IMR-90 (cell line): Measurements from ENCODE around the gene ZCCHC17. TPM values are rescaled to one million over a fixed set of nuclear protein-coding genes. Genes with fewer than 3 reads are reported as not detected.

Source experiments
- ATAC-seq: fragments of 200-7000 bp; cut with Tn5 transposase; 2 replicates; pipeline ENCODE4 v1.9.1; 2020; ENCODE audit warnings: low read depth, mild to moderate bottlenecking, moderate library complexity
- BruUV-seq: library from RNA; stranded (reverse); fragments of 400-500 nt; replicated peaks from 2 replicates; lab custom pipeline; 2021; lab: Mats Ljungman, UMichigan
- CTCF ChIA-PET: fragments of 300-600 bp; formaldehyde crosslinking; extraction: SDS; loops from one replicate; lab custom pipeline; 2021; ENCODE audit warnings: antibody characterized with exemption; lab: Yijun Ruan, JAX
- POLR2A ChIA-PET: fragments of 300-600 bp; sonication (Branson Sonifier 250); formaldehyde crosslinking; loops from one replicate; lab custom pipeline; 2022; ENCODE audit warnings: antibody characterized with exemption; ENCODE audit not compliant: unreplicated experiment; lab: Charles Lee
- DNase-seq: peaks from one replicate; pipeline ENCODE4 v3.0.0; 2013
- H2AFZ ChIP-seq: replicated peaks from 2 replicates; pipeline ENCODE3; 2013; ENCODE audit warnings: low read length, mild to moderate bottlenecking; ENCODE audit not compliant: poor library complexity
- H2AK5ac ChIP-seq: 2 replicates; pipeline ENCODE4 v1.6.1; 2013; ENCODE audit warnings: low read depth, low read length, inconsistent platforms
- H2AK9ac ChIP-seq: replicated peaks from 2 replicates; pipeline ENCODE3; 2013; ENCODE audit warnings: mild to moderate bottlenecking, low read depth, low read length, moderate library complexity; ENCODE audit not compliant: poor library complexity
- H2BK120ac ChIP-seq: 2 replicates; pipeline ENCODE4 v1.6.1; 2013; ENCODE audit warnings: low read depth, low read length, inconsistent platforms
- H2BK15ac ChIP-seq: 3 replicates; pipeline ENCODE4 v1.6.1; 2013; ENCODE audit warnings: low read depth, low read length, inconsistent platforms
- H2BK20ac ChIP-seq: 2 replicates; pipeline ENCODE4 v1.6.1; 2013; ENCODE audit warnings: low read depth, mild to moderate bottlenecking, inconsistent platforms, low read length, moderate library complexity
- H2BK5ac ChIP-seq: 2 replicates; pipeline ENCODE4 v1.6.1; 2013; ENCODE audit warnings: mild to moderate bottlenecking, low read depth, low read length, inconsistent platforms; ENCODE audit not compliant: poor library complexity, severe bottlenecking
- H3K14ac ChIP-seq: replicated peaks from 2 replicates; pipeline ENCODE4 v1.6.1; 2013; ENCODE audit warnings: low read depth, low read length, inconsistent platforms
- H3K18ac ChIP-seq: 2 replicates; pipeline ENCODE4 v1.6.1; 2013; ENCODE audit warnings: low read depth, low read length, control low read depth
- H3K23ac ChIP-seq: 2 replicates; pipeline ENCODE4 v1.6.1; 2013; ENCODE audit warnings: low read depth, low read length, inconsistent platforms
- H3K27ac ChIP-seq: 2 replicates; pipeline ENCODE4 v1.5.1; 2013; ENCODE audit warnings: mild to moderate bottlenecking, control low read depth, low read length; ENCODE audit not compliant: insufficient read depth
- H3K27me3 ChIP-seq: 2 replicates; pipeline ENCODE4 v1.6.1; 2013; ENCODE audit warnings: low read length; ENCODE audit not compliant: control insufficient read depth, insufficient read depth
- H3K36me3 ChIP-seq: 2 replicates; pipeline ENCODE4 v1.6.1; 2013; ENCODE audit warnings: low read length, mixed read lengths; ENCODE audit not compliant: control insufficient read depth, insufficient read depth
- H3K4ac ChIP-seq: 2 replicates; pipeline ENCODE4 v1.6.1; 2013; ENCODE audit warnings: low read depth, low read length, inconsistent platforms
- H3K4me1 ChIP-seq: 2 replicates; pipeline ENCODE4 v1.6.1; 2013; ENCODE audit warnings: low read length, mixed read lengths; ENCODE audit not compliant: control insufficient read depth, insufficient read depth
- H3K4me2 ChIP-seq: 2 replicates; pipeline ENCODE4 v1.6.1; 2013; ENCODE audit warnings: low read depth, mild to moderate bottlenecking, control low read depth, low read length, moderate library complexity
- H3K4me3 ChIP-seq: 2 replicates; pipeline ENCODE4 v1.5.1; 2013; ENCODE audit warnings: low read depth, mild to moderate bottlenecking, control low read depth, low read length, moderate library complexity; ENCODE audit not compliant: insufficient read depth
- H3K56ac ChIP-seq: 2 replicates; pipeline ENCODE4 v1.6.1; 2013; ENCODE audit warnings: low read length, inconsistent platforms; ENCODE audit not compliant: insufficient read depth; ENCODE audit errors: extremely low read depth
- H3K79me1 ChIP-seq, 2 experiments: 2 replicates each; pipeline ENCODE4 v1.6.1; 2013; ENCODE audit warnings: low read length in 2 of 2, inconsistent platforms in 1 of 2, low read depth in 1 of 2
- H3K9ac ChIP-seq: 2 replicates; pipeline ENCODE4 v1.6.1; 2013; ENCODE audit warnings: low read depth, low read length, control low read depth
- H3K9me1 ChIP-seq: 2 replicates; pipeline ENCODE4 v1.6.1; 2013; ENCODE audit warnings: low read length, inconsistent platforms; ENCODE audit not compliant: insufficient read depth
- H3K9me3 ChIP-seq: 2 replicates; pipeline ENCODE4 v1.6.1; 2013; ENCODE audit warnings: low read length; ENCODE audit not compliant: control insufficient read depth, insufficient read depth
- H4K20me1 ChIP-seq: 2 replicates; pipeline ENCODE4 v1.6.1; 2013; ENCODE audit warnings: low read length, inconsistent platforms; ENCODE audit not compliant: insufficient read depth
- H4K5ac ChIP-seq: 2 replicates; pipeline ENCODE4 v1.6.1; 2013; ENCODE audit warnings: mild to moderate bottlenecking, low read depth, low read length, control low read depth
- H4K8ac ChIP-seq, 2 experiments: 2 replicates each; pipeline ENCODE4 v1.6.1; 2013; ENCODE audit warnings: low read depth in 2 of 2, low read length in 2 of 2, control low read depth in 1 of 2, inconsistent platforms in 1 of 2
- H4K91ac ChIP-seq: 2 replicates; pipeline ENCODE4 v1.6.1; 2013; ENCODE audit warnings: low read depth, low read length, inconsistent platforms; ENCODE audit not compliant: insufficient read depth
- CEBPB ChIP-seq: IDR thresholded peaks from 2 replicates; pipeline ENCODE4 v1.6.1; 2012; ENCODE audit warnings: low read depth, low read length, improper control_type of control experiment
- CHD1 ChIP-seq: IDR thresholded peaks from 2 replicates; pipeline ENCODE4 v1.6.1; 2012; ENCODE audit warnings: low read depth, low read length, improper control_type of control experiment
- CTCF ChIP-seq: conservative IDR thresholded peaks from 2 replicates; pipeline ENCODE4 v1.5.1; 2012; ENCODE audit warnings: mild to moderate bottlenecking, low read depth, low read length, improper control_type of control experiment
- ELK1 ChIP-seq: fragments of 150-350 bp; IDR thresholded peaks from 2 replicates; pipeline ENCODE4 v1.6.1; 2016; ENCODE audit warnings: low read depth, mild to moderate bottlenecking, low read length, moderate library complexity, borderline replicate concordance
- FOS ChIP-seq: fragments of 150-350 bp; IDR thresholded peaks from 2 replicates; pipeline ENCODE4 v1.6.1; 2016; ENCODE audit warnings: low read depth, low read length
- MAFK ChIP-seq: IDR thresholded peaks from 2 replicates; pipeline ENCODE4 v1.6.1; 2012; ENCODE audit warnings: low read depth, low read length, improper control_type of control experiment
- MAZ ChIP-seq: IDR thresholded peaks from 2 replicates; pipeline ENCODE4 v1.6.1; 2012; ENCODE audit warnings: low read depth, mild to moderate bottlenecking, low read length, improper control_type of control experiment, moderate library complexity, borderline replicate concordance
- MXI1 ChIP-seq: IDR thresholded peaks from 2 replicates; pipeline ENCODE4 v1.6.1; 2012; ENCODE audit warnings: low read depth, mild to moderate bottlenecking, low read length, moderate library complexity, borderline replicate concordance
- NFE2L2 ChIP-seq: fragments of 150-350 bp; IDR thresholded peaks from 2 replicates; pipeline ENCODE4 v1.6.1; 2016; ENCODE audit warnings: low read depth, mild to moderate bottlenecking, low read length
- RFX5 ChIP-seq: IDR thresholded peaks from 2 replicates; pipeline ENCODE4 v1.8.0; 2012; ENCODE audit warnings: low read depth, mild to moderate bottlenecking, low read length, moderate library complexity
- SMC3 ChIP-seq: fragments of 150-350 bp; IDR thresholded peaks from 2 replicates; pipeline ENCODE4 v1.6.1; 2016; ENCODE audit warnings: low read depth, mild to moderate bottlenecking, antibody characterized with exemption, low read length, moderate library complexity
- USF2 ChIP-seq: fragments of 150-350 bp; IDR thresholded peaks from 2 replicates; pipeline ENCODE4 v1.6.1; 2017; ENCODE audit warnings: mild to moderate bottlenecking, antibody characterized with exemption, low read length, low read depth
- dilution Hi-C: fragments of 300-500 bp; cut with HindIII; formaldehyde crosslinking; loops from one replicate; pipeline ENCODE4 v1.14.3; 2018; ENCODE audit warnings: low sequenced_read_pairs; ENCODE audit not compliant: unreplicated experiment
- in situ Hi-C: fragments of 300-500 bp; cut with MboI; formaldehyde crosslinking; loops from 3 replicates; pipeline ENCODE4 v1.14.3; 2019; ENCODE audit warnings: low sequenced_read_pairs, inconsistent platforms, mixed read lengths
- intact Hi-C: fragments of 100-400 bp; cut with micrococcal nuclease; formaldehyde crosslinking; loops from 2 replicates; pipeline ENCODE4 v1.10.0; 2022
- polyA plus RNA-seq, 3 experiments: library from polyadenylated mRNA; depleted of rRNA; stranded (reverse); fragments of >200 nt; gene quantifications; 2 replicates each; pipeline ENCODE4 v1.2.3, GENCODE V29; 2012; ENCODE audit warnings: low replicate concordance in 1 of 3
- total RNA-seq: library from RNA; depleted of rRNA; stranded (reverse); fragments of >200 nt; gene quantifications from 2 replicates; pipeline ENCODE4 v1.2.3, GENCODE V29; 2012

Gene ZCCHC17
- total and polyA plus RNA-seq, 2 of the 4 experiments (the other 2 are of a cell fraction): 48.4 to 48.9 TPM

GRCh38 chr1:31346785-31347184, 50.0 kb downstream of the ZCCHC17 start:
- Histone ChIP-seq H4K8ac (no peak overlapping the region), H3K4me2 (no peak overlapping the region), H3K23ac (no peak overlapping the region), H3K4ac (no peak overlapping the region), H2BK120ac (no peak overlapping the region), H2AK9ac (no peak overlapping the region), H2BK5ac (no peak overlapping the region), H3K9me3 (no peaks in the 10 kb centered on the region), H2AK5ac (no peak overlapping the region), H3K14ac (no peak overlapping the region), H3K4me3 (no peak overlapping the region), H2AFZ (no peak overlapping the region), H2BK20ac (no peak overlapping the region), H3K27ac (no peak overlapping the region), H3K4me1 (no peaks in the 10 kb centered on the region), H3K79me1 (no peaks in the 10 kb centered on the region), H3K56ac (no peak overlapping the region), H3K9me1 (0 out of 2 replicates have a peak, but pooled peaks cover 3% of the 10 kb centered on the region), H3K18ac (no peak overlapping the region), H4K20me1 (no peaks in the 10 kb centered on the region), H4K5ac (no peak overlapping the region), H3K36me3 (peaks cover 17% of the 10 kb centered on the region), H4K91ac (no peak overlapping the region), H3K27me3 (no peaks in the 10 kb centered on the region), H2BK15ac (no peak overlapping the region), H3K9ac (no peak overlapping the region)
- BruUV-seq: no TSS peak
- no peak for TF ChIP-seq FOS
- TF ChIP-seq RFX5: no peak
- TF ChIP-seq MAZ: no peak
- TF ChIP-seq CHD1: no peak
- TF ChIP-seq CEBPB: no peak
- no peak for TF ChIP-seq MXI1
- no peak for TF ChIP-seq USF2
- no peak for TF ChIP-seq MAFK
- TF ChIP-seq SMC3: no peak
- TF ChIP-seq CTCF: no peak
- TF ChIP-seq ELK1: no peak
- no peak for TF ChIP-seq NFE2L2
- ChIA-PET POLR2A (interaction anchor here (0.6 kb wide), 1 partner anchor 92 kb away, joined by 4 read pairs; no protein-coding TSS in a partner anchor), CTCF (no interaction called here)
- intact Hi-C loops (no loop called here), dilution Hi-C loops (no loop called here), in situ Hi-C loops (no loop called here)
- no peak for DNase-seq
- ATAC-seq: no peak
